Sigmoid colon (tissue), 7 donors: Measurements from ENCODE around the gene ETV2. TPM values are rescaled to one million over a fixed set of nuclear protein-coding genes. Genes with fewer than 3 reads are reported as not detected.
"Not testable (repeated sequence)": the region's sequence is repeated elsewhere in the genome, so short reads cannot be mapped to it uniquely, and the experiment has no call there.

ENCODE experiments used
- DNase-seq: peaks from one replicate; pipeline ENCODE4 v3.0.0-alpha.2; 2019
- H3K27ac ChIP-seq, 4 donors: fragments of 200-600 bp; sonication (generic); one replicate each; pipeline ENCODE4 v1.5.1; 2016 to 2019; ENCODE audit warnings: mild to moderate bottlenecking in 1 of 4
- H3K27me3 ChIP-seq, 3 donors: fragments of 200-600 bp; sonication (generic); one replicate each; pipeline ENCODE4 v1.5.1; 2019; ENCODE audit warnings: mild to moderate bottlenecking in 1 of 3
- H3K36me3 ChIP-seq, 4 donors: fragments of 200-600 bp; sonication (generic); one replicate each; pipeline ENCODE4 v1.5.1; 2016 to 2019
- H3K4me1 ChIP-seq, 4 donors: fragments of 200-600 bp; sonication (generic); one replicate each; pipeline ENCODE4 v1.5.1; 2017 to 2019
- H3K4me3 ChIP-seq, 4 donors: fragments of 200-600 bp; sonication (generic); one replicate each; pipeline ENCODE4 v1.5.1; 2017 to 2019; ENCODE audit warnings: mild to moderate bottlenecking in 2 of 4, moderate library complexity in 1 of 4
- H3K9me3 ChIP-seq, 4 donors: fragments of 200-600 bp in 3 of 4; sonication (generic) in 3 of 4; one replicate each; pipeline versions ENCODE4 v1.5.1 to v1.6.1; 2013 to 2019
- CTCF ChIP-seq, 4 experiments: fragments of 450-650 bp in 3 of 4; fragments of 200-600 bp in 1 of 4; IDR thresholded peaks; one replicate each; pipeline ENCODE4 v1.5.1; 2016 to 2019; ENCODE audit warnings: antibody characterized with exemption in 4 of 4, mild to moderate bottlenecking in 3 of 4, moderate library complexity in 2 of 4
- EP300 ChIP-seq, 4 donors: sonication (generic); formaldehyde crosslinking; IDR thresholded peaks; one replicate each; pipeline ENCODE4 v1.6.1; 2017; ENCODE audit warnings: antibody characterized with exemption in 4 of 4
- POLR2A ChIP-seq, 2 donors: fragments of 450-650 bp; IDR thresholded peaks; one replicate each; pipeline ENCODE4 v1.6.1; 2016; ENCODE audit warnings: antibody characterized with exemption in 2 of 2, mild to moderate bottlenecking in 2 of 2, moderate library complexity in 2 of 2
- POLR2AphosphoS5 ChIP-seq, 4 donors: sonication (generic); formaldehyde crosslinking; IDR thresholded peaks; one replicate each; pipeline ENCODE4 v1.6.1; 2017; ENCODE audit warnings: antibody characterized with exemption in 4 of 4
- WGBS, 2 donors: extraction: QIAGEN DNeasy Blood & Tissue Kit; methylation state at CpG; one replicate each; pipeline ENCODE4 v1.1.7; 2013; 5-methylcytosine and 5-hydroxymethylcytosine counted together
- intact Hi-C: fragments of 100-400 bp; cut with DNase I; formaldehyde crosslinking; loops from one replicate; pipeline ENCODE4 v1.15.1; 2023
- polyA plus RNA-seq, 3 donors: library from polyadenylated mRNA; stranded (reverse); fragments of 200-250 nt; gene quantifications; one replicate each; pipeline ENCODE4 v1.2.3, GENCODE V29; 2013
- total RNA-seq, 4 donors: library from RNA; depleted of rRNA; stranded (reverse); fragments of >200 nt; gene quantifications; one replicate each; pipeline ENCODE4 v1.1.0, GENCODE V29; 2016
- donor health status: healthy with polysubstance abuse.
- donor health status: Bipolar disorder and iron deficiency.
- donor health status: healthy.

ETV2 gene
- total RNA-seq (1 to 10 TPM in 2 of 4 donors, under 1 TPM in 1, not detected in 1; 0.55 to 2.3 (median 1.1) TPM), polyA plus RNA-seq (1 to 10 TPM; 2.0 to 5.4 (median 4.9) TPM)

GRCh38 chr19:35641515-35642151 lies at the start of gene ETV2:
ETV2 (plus strand) TSS chr19:35641745; CDS start chr19:35642461, 716 bp downstream.
- H3K27ac ChIP-seq = no peak within 1 kb of the TSS
- peaks cover 12 to 16% (median 13%) of the 10 kb centered on the region in 4 donors for H3K36me3 ChIP-seq
- no peaks in the 10 kb centered on the region for H3K27me3 ChIP-seq
- 18 to 30% methylated on average over 28 of the region's 28 CpGs for WGBS, 2 donors
- no peak for DNase-seq
- no peaks in the 10 kb centered on the region for H3K9me3 ChIP-seq
- intact Hi-C loops = loop anchor here (2.0 to 10.0 kb wide), 3 partner anchors 13 to 967 kb away; partner anchors contain the start of genes RBM42, SCGB2B2, ZBTB32 and ZNF302
- no peak within 1 kb of the TSS for H3K4me3 ChIP-seq
- TF ChIP-seq EP300 (IDR thresholded peaks at IDR 0.05) = no peak
- TF ChIP-seq CTCF (IDR thresholded peaks at IDR 0.05) = no peak
- TF ChIP-seq POLR2A (IDR thresholded peaks at IDR 0.05) = no peak
- no peak for TF ChIP-seq POLR2AphosphoS5 (IDR thresholded peaks at IDR 0.05)
- H3K4me1 ChIP-seq = peaks cover 0 to 39% (median 32%) of the 10 kb centered on the region in 4 donors

GRCh38 chr19:35592226-35592625 lies 49.3 kb upstream of the ETV2 start:
- 23 to 28% methylated on average over 8 of the region's 8 CpGs for WGBS, 2 donors
- Histone ChIP-seq H3K4me1 (no peaks in the 10 kb centered on the region), H3K27ac (no peak overlapping the region), H3K27me3 (peaks cover 0 to 19% (median 0%) of the 10 kb centered on the region in 3 donors), H3K9me3 (no peaks in the 10 kb centered on the region), H3K36me3 (no peaks in the 10 kb centered on the region), H3K4me3 (no peak overlapping the region)
- TF ChIP-seq POLR2AphosphoS5 (IDR thresholded peaks at IDR 0.05) (no peak), CTCF (IDR thresholded peaks at IDR 0.05) (peak in 2 of 4 experiments; percentile 7 to 12)
- no peak for DNase-seq
- intact Hi-C loops = no loop called here

- DNase-seq, H3K9me3 ChIP-seq, H3K4me3 ChIP-seq, H3K4me1 ChIP-seq, intact Hi-C loops, H3K27ac ChIP-seq, H3K36me3 ChIP-seq: not testable (repeated sequence)
- peaks cover 0 to 19% (median 0%) of the 10 kb centered on the region in 3 donors for H3K27me3 ChIP-seq
- 77 to 88% methylated on average over 3 of the region's 3 CpGs for WGBS, 2 donors
Measured at GRCh38 chr19:35595026-35595425, 46.5 kb upstream of the ETV2 start.

GRCh38 chr19:35595928-35596327 lies 45.6 kb upstream of the ETV2 start:
- Histone ChIP-seq H3K9me3 (no peaks in the 10 kb centered on the region), H3K4me1 (no peaks in the 10 kb centered on the region), H3K36me3 (no peaks in the 10 kb centered on the region), H3K27me3 (peaks cover 0 to 19% (median 0%) of the 10 kb centered on the region in 3 donors), H3K4me3 (no peak overlapping the region), H3K27ac (no peak overlapping the region)
- no peak for DNase-seq
- WGBS, 2 donors = 92 to 97% methylated on average over 1 of the region's 1 CpG
- intact Hi-C loops = no loop called here
- TF ChIP-seq EP300 (IDR thresholded peaks at IDR 0.05) = no peak
- no peak for TF ChIP-seq POLR2A (IDR thresholded peaks at IDR 0.05)
- no peak for TF ChIP-seq POLR2AphosphoS5 (IDR thresholded peaks at IDR 0.05)
- no peak for TF ChIP-seq CTCF (IDR thresholded peaks at IDR 0.05)

- intact Hi-C loops = no loop called here
- TF ChIP-seq EP300 (IDR thresholded peaks at IDR 0.05) = no peak
- TF ChIP-seq POLR2AphosphoS5 (IDR thresholded peaks at IDR 0.05) = no peak
- TF ChIP-seq CTCF (IDR thresholded peaks at IDR 0.05) = no peak
- TF ChIP-seq POLR2A (IDR thresholded peaks at IDR 0.05) = no peak
- Histone ChIP-seq H3K4me1 (no peaks in the 10 kb centered on the region), H3K36me3 (no peaks in the 10 kb centered on the region), H3K9me3 (no peaks in the 10 kb centered on the region), H3K27me3 (peaks cover 0 to 19% (median 0%) of the 10 kb centered on the region in 3 donors), H3K4me3 (no peak overlapping the region), H3K27ac (no peak overlapping the region)
- WGBS, 2 donors = 65 to 73% methylated on average over 4 of the region's 4 CpGs
- DNase-seq = no peak
Measured at GRCh38 chr19:35596366-35596999, 45.1 kb upstream of the ETV2 start.
